PC-3 (cell line): ENCODE results near the gene GIMAP4. TPM values are rescaled to one million over a fixed set of nuclear protein-coding genes. Genes with fewer than 3 reads are reported as not detected.
"Not testable (repeated sequence)": the region's sequence is repeated elsewhere in the genome, so short reads cannot be mapped to it uniquely, and the experiment has no call there.

Experiments used
- ATAC-seq: fragments of 200-7000 bp; cut with Tn5 transposase; 2 replicates; pipeline ENCODE4 v1.9.1; 2020; ENCODE audit warnings: mild to moderate bottlenecking, moderate library complexity
- BruUV-seq: library from RNA; stranded (reverse); fragments of 400-500 nt; replicated peaks from 2 replicates; lab custom pipeline; 2021; lab: Mats Ljungman, UMichigan
- CTCF ChIA-PET: fragments of 300-600 bp; sonication (Branson Sonifier 250); formaldehyde crosslinking; loops from one replicate; lab custom pipeline; 2022; ENCODE audit warnings: antibody characterized with exemption; lab: Charles Lee
- POLR2A ChIA-PET: fragments of 300-600 bp; sonication (Branson Sonifier 250); formaldehyde crosslinking; loops from one replicate; lab custom pipeline; 2022; ENCODE audit warnings: antibody characterized with exemption; ENCODE audit not compliant: unreplicated experiment; lab: Charles Lee
- DNase-seq: peaks from one replicate; pipeline ENCODE4 v3.0.0-alpha.2; 2015
- H2AFZ ChIP-seq: fragments of 300-600 bp; sonication (generic); 2 replicates; pipeline ENCODE4 v1.6.0; 2016; ENCODE audit warnings: antibody characterized with exemption, low read length
- H3F3A ChIP-seq: fragments of 300-600 bp; sonication (generic); one replicate; pipeline ENCODE4 v1.6.0; 2017; ENCODE audit warnings: antibody characterized with exemption, low read length, control low read depth, mild to moderate bottlenecking; ENCODE audit not compliant: unreplicated experiment
- H3K27ac ChIP-seq: fragments of 300-600 bp; sonication (generic); 2 replicates; pipeline ENCODE4 v1.5.1; 2016; ENCODE audit warnings: mild to moderate bottlenecking, low read length
- H3K27me3 ChIP-seq: fragments of 300-600 bp; sonication (generic); 2 replicates; pipeline ENCODE4 v1.6.1; 2016; ENCODE audit warnings: low read length, mixed read lengths
- H3K36me3 ChIP-seq: fragments of 300-600 bp; sonication (generic); 2 replicates; pipeline ENCODE4 v1.6.1; 2016; ENCODE audit warnings: low read depth, mixed run types, low read length, mixed read lengths
- H3K4me1 ChIP-seq: fragments of 300-600 bp; sonication (generic); 2 replicates; pipeline ENCODE4 v1.5.1; 2016; ENCODE audit warnings: low read length; ENCODE audit not compliant: insufficient read depth
- H3K4me2 ChIP-seq: fragments of 300-600 bp; sonication (generic); 2 replicates; pipeline ENCODE4 v1.6.0; 2016; ENCODE audit warnings: low read length
- H3K4me3 ChIP-seq: fragments of 300-600 bp; sonication (generic); 2 replicates; pipeline ENCODE4 v1.5.1; 2016; ENCODE audit warnings: mild to moderate bottlenecking, low read length, mixed read lengths
- H3K79me2 ChIP-seq: fragments of 300-600 bp; sonication (generic); 2 replicates; pipeline ENCODE4 v1.6.1; 2017; ENCODE audit warnings: low read length, mixed read lengths
- H3K9ac ChIP-seq: fragments of 300-600 bp; sonication (generic); 2 replicates; pipeline ENCODE4 v1.6.0; 2016; ENCODE audit warnings: mild to moderate bottlenecking, low read length
- H3K9me2 ChIP-seq: fragments of 300-600 bp; sonication (generic); replicated peaks from 2 replicates; pipeline ENCODE4 v1.6.1; 2016; ENCODE audit warnings: mixed run types, low read length, mixed read lengths
- H3K9me3 ChIP-seq: fragments of 300-600 bp; sonication (generic); 2 replicates; pipeline ENCODE4 v1.6.1; 2016; ENCODE audit warnings: low read length, mixed read lengths
- H4K20me1 ChIP-seq: fragments of 300-600 bp; sonication (generic); 2 replicates; pipeline ENCODE4 v1.6.1; 2016; ENCODE audit warnings: low read length, mixed read lengths
- EZH2 ChIP-seq: fragments of 300-600 bp; sonication (generic); IDR thresholded peaks from one replicate; pipeline ENCODE4 v1.6.1; 2017; ENCODE audit warnings: antibody characterized with exemption, mild to moderate bottlenecking, low read length; ENCODE audit not compliant: unreplicated experiment
- EZH2phosphoT487 ChIP-seq: fragments of 300-600 bp; sonication (generic); IDR thresholded peaks from 2 replicates; pipeline ENCODE4 v1.6.1; 2018; ENCODE audit warnings: mild to moderate bottlenecking, antibody characterized with exemption, low read length, borderline replicate concordance
- intact Hi-C: fragments of 100-400 bp; cut with micrococcal nuclease; formaldehyde crosslinking; loops from 2 replicates; pipeline ENCODE4 v1.9.0; 2023
- total RNA-seq: library from RNA; depleted of rRNA; stranded (reverse); fragments of >200 nt; gene quantifications from 2 replicates; pipeline ENCODE4 v1.2.3, GENCODE V29; 2014
- TF ChIP-seq, protein P1 (sequence below): fragments of 300-600 bp; sonication (generic); conservative IDR thresholded peaks from 2 replicates; pipeline ENCODE4 v1.5.1; 2017; ENCODE audit warnings: antibody characterized with exemption, low read depth, mild to moderate bottlenecking, low read length

Gene GIMAP4
- total RNA-seq, 1 experiment from 2014 or later, result not detected

DNA sequence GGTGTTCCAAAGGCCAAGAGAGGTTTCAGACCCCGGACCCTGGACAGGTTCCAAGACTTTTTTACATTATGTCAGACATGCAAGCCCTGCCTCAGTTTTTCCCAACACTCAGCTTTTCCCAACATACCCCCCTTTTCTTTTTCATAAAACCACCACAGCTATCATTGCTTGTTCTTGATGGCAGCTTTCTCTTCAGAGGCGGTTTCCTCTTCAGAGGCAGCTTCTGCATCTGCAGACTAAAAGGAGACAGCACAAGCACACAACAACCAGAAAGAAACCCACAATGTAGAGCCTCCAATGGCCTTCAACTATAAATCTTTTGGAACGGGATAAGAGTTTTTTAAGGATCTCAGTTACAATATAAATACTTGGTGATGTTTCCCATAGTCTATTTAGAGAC, 45.7 kb downstream of the GIMAP4 start:
- POLR2A ChIA-PET, result no interaction called here
- intact Hi-C loops, result no loop called here
- Histone ChIP-seq H3K4me2 (no peak overlapping the region), H3K4me1 (no peaks in the 10 kb centered on the region), H3K4me3 (no peak overlapping the region), H3K27ac (no peak overlapping the region), H3K79me2 (no peaks in the 10 kb centered on the region), H2AFZ (no peak overlapping the region), H3K9ac (no peak overlapping the region), H3K27me3 (no peaks in the 10 kb centered on the region), H3K36me3 (no peaks in the 10 kb centered on the region), H3K9me2 (no peaks in the 10 kb centered on the region), H4K20me1 (no peaks in the 10 kb centered on the region), H3K9me3 (no peaks in the 10 kb centered on the region), H3F3A (no peaks in the 10 kb centered on the region)
- CTCF ChIA-PET, result no interaction called here
- no TSS peak for BruUV-seq
- no peak for DNase-seq
- no peak for ATAC-seq
- TF ChIP-seq, protein P1, sequence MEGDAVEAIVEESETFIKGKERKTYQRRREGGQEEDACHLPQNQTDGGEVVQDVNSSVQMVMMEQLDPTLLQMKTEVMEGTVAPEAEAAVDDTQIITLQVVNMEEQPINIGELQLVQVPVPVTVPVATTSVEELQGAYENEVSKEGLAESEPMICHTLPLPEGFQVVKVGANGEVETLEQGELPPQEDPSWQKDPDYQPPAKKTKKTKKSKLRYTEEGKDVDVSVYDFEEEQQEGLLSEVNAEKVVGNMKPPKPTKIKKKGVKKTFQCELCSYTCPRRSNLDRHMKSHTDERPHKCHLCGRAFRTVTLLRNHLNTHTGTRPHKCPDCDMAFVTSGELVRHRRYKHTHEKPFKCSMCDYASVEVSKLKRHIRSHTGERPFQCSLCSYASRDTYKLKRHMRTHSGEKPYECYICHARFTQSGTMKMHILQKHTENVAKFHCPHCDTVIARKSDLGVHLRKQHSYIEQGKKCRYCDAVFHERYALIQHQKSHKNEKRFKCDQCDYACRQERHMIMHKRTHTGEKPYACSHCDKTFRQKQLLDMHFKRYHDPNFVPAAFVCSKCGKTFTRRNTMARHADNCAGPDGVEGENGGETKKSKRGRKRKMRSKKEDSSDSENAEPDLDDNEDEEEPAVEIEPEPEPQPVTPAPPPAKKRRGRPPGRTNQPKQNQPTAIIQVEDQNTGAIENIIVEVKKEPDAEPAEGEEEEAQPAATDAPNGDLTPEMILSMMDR, result no peak
- TF ChIP-seq EZH2phosphoT487 (no peak), EZH2 (no peak)

DNA sequence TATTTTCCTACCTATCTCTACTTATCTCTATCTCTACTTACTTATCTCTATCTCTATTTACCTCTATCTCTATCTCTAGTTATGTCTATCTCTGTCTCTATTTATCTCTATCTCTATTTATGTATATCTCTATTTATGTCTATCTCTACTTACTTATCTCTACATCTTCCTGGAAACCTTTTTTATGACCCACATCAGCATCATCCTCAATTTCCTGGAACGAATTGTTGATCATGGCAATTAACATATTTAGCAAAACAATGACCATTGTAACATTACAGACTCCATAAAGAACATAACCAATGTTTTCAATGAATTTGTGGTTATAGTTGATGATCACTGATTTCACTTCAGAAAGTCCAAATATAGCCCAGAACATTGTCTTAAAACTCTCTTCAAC, 46.7 kb downstream of the GIMAP4 start:
- BruUV-seq, result no TSS peak
- Histone ChIP-seq H3K9me3 (no peaks in the 10 kb centered on the region), H3K36me3 (no peaks in the 10 kb centered on the region), H3K9me2 (no peaks in the 10 kb centered on the region), H3K9ac (no peak overlapping the region), H3K4me2 (no peak overlapping the region), H3K4me3 (no peak overlapping the region), H3K27ac (no peak overlapping the region), H3K79me2 (no peaks in the 10 kb centered on the region), H3F3A (no peaks in the 10 kb centered on the region), H3K27me3 (no peaks in the 10 kb centered on the region), H3K4me1 (no peaks in the 10 kb centered on the region), H4K20me1 (no peaks in the 10 kb centered on the region), H2AFZ (no peak overlapping the region)
- POLR2A ChIA-PET, result no interaction called here
- CTCF ChIA-PET, result no interaction called here
- no peak for TF ChIP-seq EZH2phosphoT487
- TF ChIP-seq EZH2, result no peak
- TF ChIP-seq, protein P1, result no peak
- no peak for ATAC-seq
- intact Hi-C loops, result no loop called here
- no peak for DNase-seq

DNA sequence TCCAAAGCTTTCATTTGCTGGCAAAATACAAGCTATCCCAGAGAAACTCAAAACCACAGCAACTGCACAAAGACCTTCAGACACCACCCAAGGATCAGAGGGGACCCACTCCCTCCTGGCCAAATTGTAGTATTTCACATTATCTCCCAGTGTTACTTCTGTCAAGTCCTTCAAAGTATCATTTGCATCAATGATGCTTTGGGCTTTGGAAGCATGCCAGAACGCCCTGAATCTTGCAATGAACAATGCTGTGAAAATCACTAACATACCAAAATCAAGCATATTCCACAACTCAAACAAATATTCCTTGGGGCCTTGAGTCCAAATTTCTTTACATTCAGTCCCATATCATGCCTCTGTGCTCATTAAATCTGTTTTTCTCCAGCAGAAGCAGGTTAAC, 47.2 kb downstream of the GIMAP4 start:
- H3K36me3 ChIP-seq, BruUV-seq, H3K79me2 ChIP-seq, H3K27me3 ChIP-seq, H2AFZ ChIP-seq, H3K9me2 ChIP-seq, H3K4me2 ChIP-seq, ATAC-seq, H3K4me3 ChIP-seq, H3F3A ChIP-seq, H3K27ac ChIP-seq, POLR2A ChIA-PET, CTCF ChIA-PET, DNase-seq, H3K9ac ChIP-seq, H4K20me1 ChIP-seq, intact Hi-C loops, H3K4me1 ChIP-seq, H3K9me3 ChIP-seq: not testable (repeated sequence)

DNA sequence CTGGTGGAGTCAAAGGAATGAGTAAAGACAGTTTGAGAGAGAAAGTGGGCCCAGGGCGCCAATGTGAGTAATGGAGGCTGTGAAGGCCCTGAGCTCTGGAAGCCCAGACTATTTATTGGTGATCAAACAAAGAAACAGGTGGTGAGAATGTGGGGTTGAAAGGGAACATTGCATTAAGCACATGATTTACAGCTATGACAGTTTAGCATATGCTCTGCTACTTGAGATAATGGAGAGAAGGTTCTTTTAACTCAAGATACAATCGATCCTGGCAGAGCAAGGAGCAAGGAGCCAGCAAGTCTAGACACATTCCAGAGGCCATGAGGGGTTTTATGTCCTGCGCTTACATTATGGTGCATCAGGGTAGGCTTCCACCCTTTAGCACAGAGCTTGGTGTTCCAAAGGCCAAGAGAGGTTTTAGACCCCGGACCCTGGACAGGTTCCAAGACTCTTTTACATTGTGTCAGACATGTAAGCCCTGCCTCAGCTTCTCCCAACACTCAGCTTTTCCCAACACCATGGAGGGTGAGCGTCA, 48.1 kb downstream of the GIMAP4 start:
- H3K4me2 ChIP-seq, H3K9ac ChIP-seq, H3K9me3 ChIP-seq, H3K79me2 ChIP-seq, DNase-seq, intact Hi-C loops, H3K27me3 ChIP-seq, H4K20me1 ChIP-seq, H3K36me3 ChIP-seq, POLR2A ChIA-PET, H3K9me2 ChIP-seq, H3K27ac ChIP-seq, H2AFZ ChIP-seq, ATAC-seq, H3F3A ChIP-seq, H3K4me1 ChIP-seq, CTCF ChIA-PET, BruUV-seq, H3K4me3 ChIP-seq: not testable (repeated sequence)
